ENCODE data around the gene CMKLR1.

- TF ChIP-seq EZH2 (IDR thresholded peaks at IDR 0.05; ENCODE audit: insufficient read depth, low read length) (no peak), CTCF (IDR thresholded peaks at IDR 0.05; ENCODE audit: insufficient read depth, low read depth, low read length) (no peak)
These were observed 43.3 kb upstream of the CMKLR1 start for GRCh38 chr12:108382437-108382801.
